BLaER1 treated with 17β-estradiol and CSF1 and Interleukin-3, amounts not matched to agents 10 nM and 100 nM (cell line): ENCODE results near the gene NT5DC3.

Experiments
- H3K27ac ChIP-seq, 11 experiments: shearing (Covaris generic); formaldehyde crosslinking; 2 replicates each; pipeline ENCODE4 v1.8.1; 2022
- H3K27me3 ChIP-seq, 11 experiments: shearing (Covaris generic); formaldehyde crosslinking; 2 replicates each; pipeline ENCODE4 v1.8.1; 2022
- H3K36me3 ChIP-seq, 11 experiments: shearing (Covaris generic); formaldehyde crosslinking; 2 replicates each; pipeline ENCODE4 v1.8.1; 2022
- H3K4me1 ChIP-seq, 10 experiments: shearing (Covaris generic); formaldehyde crosslinking; 2 replicates each; pipeline ENCODE4 v1.8.1; 2022
- H3K4me2 ChIP-seq, 11 experiments: shearing (Covaris generic); formaldehyde crosslinking; 2 replicates each; pipeline ENCODE4 v1.8.1; 2022
- H3K4me3 ChIP-seq, 10 experiments: shearing (Covaris generic); formaldehyde crosslinking; 2 replicates each; pipeline ENCODE4 v1.8.1; 2022
- H3K9ac ChIP-seq, 11 experiments: shearing (Covaris generic); formaldehyde crosslinking; 2 replicates each; pipeline ENCODE4 v1.8.1; 2022
- H3K9me3 ChIP-seq, 11 experiments: shearing (Covaris generic); formaldehyde crosslinking; replicated peaks in 1 of 11; 2 replicates each; pipeline ENCODE4 v1.8.1; 2022
- H4K20me1 ChIP-seq, 11 experiments: shearing (Covaris generic); formaldehyde crosslinking; 2 replicates each; pipeline ENCODE4 v1.8.1; 2022
- Cebpa-rat ChIP-seq, 11 experiments: shearing (Covaris generic); IDR thresholded peaks; 2 replicates each; pipeline ENCODE4 v1.8.1; 2022

The NT5DC3 gene

DNA sequence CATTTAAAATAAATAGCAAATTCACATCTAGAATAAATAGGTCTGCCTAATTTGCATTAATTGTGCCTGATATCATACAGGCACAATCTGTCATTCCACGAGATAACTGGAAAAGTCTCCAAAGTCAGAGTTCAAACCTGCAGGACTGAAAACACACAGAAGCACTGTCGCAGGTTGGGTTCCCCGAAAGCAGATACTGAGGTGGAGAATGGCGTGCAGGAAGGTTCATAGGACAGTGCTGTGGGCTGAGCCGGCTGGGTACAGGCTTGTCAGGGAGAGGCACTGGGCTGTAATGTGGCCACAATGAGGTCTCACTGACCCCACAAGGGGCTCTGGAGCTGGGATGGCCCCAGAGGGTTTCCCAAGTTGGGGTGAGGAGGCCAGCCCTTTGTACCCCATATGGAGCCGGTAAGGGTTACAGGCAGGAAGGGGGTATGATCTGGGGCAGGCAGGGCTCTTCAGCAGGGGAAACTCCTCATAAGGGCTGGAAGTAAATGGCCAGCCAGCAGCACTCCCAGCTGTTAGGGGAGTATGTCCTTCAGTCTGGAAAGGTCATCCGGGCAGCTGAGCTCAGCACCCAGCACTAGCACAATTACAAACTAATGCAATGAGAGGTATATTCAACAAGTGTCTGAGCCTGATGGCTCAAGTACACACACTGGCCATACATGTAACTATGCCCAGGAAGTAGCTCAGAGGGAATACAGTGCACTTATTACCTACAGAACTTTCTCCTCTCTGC lies 68.5 kb downstream of the NT5DC3 start:
- TF ChIP-seq Cebpa-rat (IDR thresholded peaks at IDR 0.05), result no peak
- Histone ChIP-seq H4K20me1 (no peaks in the 10 kb centered on the region), H3K4me2 (no peak overlapping the region), H3K36me3 (peaks cover 4 to 46% (median 29%) of the 10 kb centered on the region in 11 experiments; a peak in 21 of 22 replicates), H3K27me3 (no peaks in the 10 kb centered on the region), H3K9ac (no peak overlapping the region), H3K4me1 (no peaks in the 10 kb centered on the region), H3K27ac (no peak overlapping the region), H3K4me3 (no peak overlapping the region), H3K9me3 (no peaks in the 10 kb centered on the region)

DNA sequence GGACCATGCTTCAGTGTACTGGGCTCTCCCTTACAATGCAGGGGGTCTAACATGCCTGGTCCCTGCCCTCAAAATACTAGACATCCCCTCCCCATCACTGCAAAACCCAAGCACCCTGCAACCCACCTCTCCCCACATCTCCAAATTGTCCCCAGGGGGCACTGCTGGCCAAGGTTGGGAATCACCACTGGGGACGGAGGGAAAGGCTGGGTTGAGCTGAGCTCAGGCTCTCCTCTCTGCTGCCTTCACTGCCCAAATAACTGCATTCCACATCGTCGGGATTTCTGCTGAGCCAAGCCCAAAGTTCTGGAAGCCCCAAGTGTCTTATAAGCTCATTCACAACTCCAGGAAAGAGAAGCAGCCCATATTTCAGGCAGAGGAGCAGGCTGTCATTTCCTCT lies 69.6 kb downstream of the NT5DC3 start:
- Histone ChIP-seq H3K9ac (no peak overlapping the region), H3K4me2 (no peak overlapping the region), H4K20me1 (no peaks in the 10 kb centered on the region), H3K27me3 (no peaks in the 10 kb centered on the region), H3K27ac (no peak overlapping the region), H3K9me3 (no peaks in the 10 kb centered on the region), H3K4me1 (no peaks in the 10 kb centered on the region), H3K36me3 (peaks cover 0 to 36% (median 20%) of the 10 kb centered on the region in 11 experiments; a peak in 15 of 22 replicates), H3K4me3 (no peak overlapping the region)
- no peak for TF ChIP-seq Cebpa-rat (IDR thresholded peaks at IDR 0.05)

DNA sequence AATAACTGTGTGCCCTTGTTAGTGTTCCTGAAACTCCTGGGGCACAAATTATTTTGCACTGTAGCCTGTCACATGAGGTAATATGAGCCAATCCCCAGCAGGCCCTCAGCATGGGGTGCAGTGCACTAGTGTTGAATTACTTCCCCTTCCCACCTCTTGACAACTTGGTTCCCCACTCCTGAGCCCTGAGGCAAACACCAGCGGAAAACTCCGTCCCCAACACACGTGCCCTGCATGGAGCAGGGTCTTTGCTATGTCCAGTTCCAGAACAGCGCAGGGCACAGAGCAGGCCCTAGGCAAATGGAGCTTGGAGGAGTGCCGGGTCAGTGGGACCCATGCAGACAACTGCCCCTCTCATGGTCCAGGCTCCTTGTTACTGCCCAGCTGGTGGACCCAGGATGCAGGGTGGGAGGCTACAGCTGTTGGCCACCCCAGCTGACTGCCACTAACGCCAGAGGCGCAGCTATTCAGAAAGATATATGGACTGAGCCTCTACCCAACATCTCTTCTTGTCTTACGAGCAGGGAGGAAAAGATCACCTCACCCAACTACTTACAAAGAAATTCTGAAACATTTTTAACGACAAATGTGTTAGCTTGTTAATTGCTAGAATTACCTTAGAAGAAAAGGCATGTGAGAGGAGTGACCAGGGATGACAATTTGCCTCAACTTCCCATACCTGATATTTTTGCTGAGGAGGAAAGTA lies 71.6 kb downstream of the NT5DC3 start:
- H3K4me2 ChIP-seq, result no peak overlapping the region
- H3K4me3 ChIP-seq, result no peak overlapping the region
- no peak for TF ChIP-seq Cebpa-rat (IDR thresholded peaks at IDR 0.05)
- H4K20me1 ChIP-seq, result no peaks in the 10 kb centered on the region
- H3K9ac ChIP-seq, result no peak overlapping the region
- H3K4me1 ChIP-seq, result no peaks in the 10 kb centered on the region
- no peaks in the 10 kb centered on the region for H3K27me3 ChIP-seq
- H3K9me3 ChIP-seq, result no peaks in the 10 kb centered on the region
- no peak overlapping the region for H3K27ac ChIP-seq
- H3K36me3 ChIP-seq, result peaks cover 0 to 36% (median 11%) of the 10 kb centered on the region in 11 experiments; a peak in 10 of 22 replicates

DNA sequence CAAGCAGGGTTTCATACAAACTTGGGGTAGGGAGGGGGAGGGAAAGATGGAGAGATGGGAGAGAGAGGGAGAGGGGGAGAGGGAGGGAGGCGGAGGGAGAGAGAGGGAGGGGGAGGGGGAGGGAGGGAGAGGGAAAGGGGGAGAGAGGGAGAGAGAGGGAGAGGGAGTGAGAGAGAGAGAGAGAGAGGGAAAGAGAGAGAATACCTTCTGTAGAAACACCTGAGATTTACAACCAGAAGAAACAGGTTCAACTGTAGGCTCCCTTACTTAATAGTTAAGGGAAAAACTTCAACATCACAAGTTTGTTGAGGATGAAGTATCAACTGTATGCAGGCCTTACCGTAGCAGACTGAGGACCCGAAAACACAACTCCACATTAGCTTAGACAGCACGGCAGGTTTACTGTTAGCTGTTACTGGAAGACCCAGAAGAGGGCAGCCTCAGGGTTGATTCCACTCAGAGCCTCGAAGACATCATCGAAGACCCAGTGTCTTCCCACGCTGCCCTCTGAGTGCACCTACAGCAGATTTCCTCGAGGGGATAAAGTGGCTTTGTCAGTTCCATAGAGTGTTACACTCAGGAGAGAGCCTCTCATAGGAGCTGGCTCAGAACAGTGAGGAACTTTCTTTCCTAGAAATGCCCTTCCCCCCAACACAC lies 72.4 kb downstream of the NT5DC3 start:
- no peak overlapping the region for H3K27ac ChIP-seq
- no peak overlapping the region for H3K4me2 ChIP-seq
- no peak for TF ChIP-seq Cebpa-rat (IDR thresholded peaks at IDR 0.05)
- no peaks in the 10 kb centered on the region for H3K27me3 ChIP-seq
- H3K36me3 ChIP-seq, result peaks cover 0 to 33% (median 11%) of the 10 kb centered on the region in 11 experiments; a peak in 10 of 22 replicates
- no peaks in the 10 kb centered on the region for H3K4me1 ChIP-seq
- H3K9ac ChIP-seq, result no peak overlapping the region
- H4K20me1 ChIP-seq, result no peaks in the 10 kb centered on the region
- no peak overlapping the region for H3K4me3 ChIP-seq
- no peaks in the 10 kb centered on the region for H3K9me3 ChIP-seq

GRCh38 chr12:103766028-103766427 lies 75.0 kb downstream of the NT5DC3 start:
- Histone ChIP-seq H3K27me3 (no peaks in the 10 kb centered on the region), H3K4me3 (no peak overlapping the region), H3K9me3 (no peaks in the 10 kb centered on the region), H4K20me1 (no peaks in the 10 kb centered on the region), H3K36me3 (peaks cover 0 to 26% (median 10%) of the 10 kb centered on the region in 11 experiments; a peak in 11 of 22 replicates), H3K27ac (no peak overlapping the region), H3K4me1 (no peaks in the 10 kb centered on the region), H3K9ac (no peak overlapping the region), H3K4me2 (no peak overlapping the region)
- TF ChIP-seq Cebpa-rat (IDR thresholded peaks at IDR 0.05), result no peak

DNA sequence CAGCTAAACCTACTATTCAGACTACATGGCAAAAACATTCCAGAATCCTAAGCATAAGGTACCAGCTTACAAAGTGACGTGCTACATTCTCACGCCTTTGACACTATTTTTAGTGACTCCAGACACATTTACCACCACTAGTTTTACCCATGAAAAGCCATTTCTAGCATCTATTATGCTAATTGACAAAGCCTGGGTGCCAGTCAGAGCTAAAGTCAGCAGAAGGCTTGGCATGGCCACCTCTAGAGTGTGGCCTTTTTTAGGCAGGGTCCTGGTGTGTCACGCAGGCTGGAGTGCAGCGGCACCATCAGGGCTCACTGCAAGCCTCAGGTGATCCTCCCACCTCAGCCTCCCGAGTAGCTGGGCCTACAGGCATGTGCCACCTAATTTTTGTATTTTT lies 75.7 kb downstream of the NT5DC3 start:
- Histone ChIP-seq H3K36me3 (peaks cover 0 to 26% (median 9%) of the 10 kb centered on the region in 11 experiments; a peak in 9 of 22 replicates), H3K27ac (no peak overlapping the region), H3K4me1 (no peaks in the 10 kb centered on the region), H4K20me1 (no peaks in the 10 kb centered on the region), H3K9me3 (no peaks in the 10 kb centered on the region), H3K4me2 (no peak overlapping the region), H3K27me3 (no peaks in the 10 kb centered on the region), H3K4me3 (no peak overlapping the region), H3K9ac (no peak overlapping the region)
- no peak for TF ChIP-seq Cebpa-rat (IDR thresholded peaks at IDR 0.05)

DNA sequence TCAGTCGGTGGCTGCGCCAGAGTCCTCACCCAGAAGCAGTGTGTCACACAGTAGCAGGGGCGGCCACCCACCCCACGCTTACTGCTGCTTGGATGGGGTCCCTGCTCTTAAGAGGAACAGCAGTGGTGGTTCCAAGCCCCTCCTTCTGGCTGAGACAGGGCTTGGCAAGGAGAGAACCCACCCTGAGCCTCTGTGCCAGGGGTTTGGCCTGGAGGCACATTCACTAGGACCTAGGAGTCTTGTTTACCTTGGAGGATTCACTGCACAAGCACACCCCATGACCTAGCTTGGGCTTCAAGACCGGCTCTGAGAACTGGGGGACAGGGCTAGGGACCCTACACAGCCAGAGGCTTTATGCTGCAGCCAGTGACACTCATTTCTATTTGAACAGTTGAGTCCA lies 78.6 kb downstream of the NT5DC3 start:
- H3K4me2 ChIP-seq, result no peak overlapping the region
- no peak overlapping the region for H3K9ac ChIP-seq
- no peak overlapping the region for H3K4me3 ChIP-seq
- H3K27ac ChIP-seq, result no peak overlapping the region
- no peaks in the 10 kb centered on the region for H3K27me3 ChIP-seq
- H3K9me3 ChIP-seq, result no peaks in the 10 kb centered on the region
- H4K20me1 ChIP-seq, result no peaks in the 10 kb centered on the region
- H3K4me1 ChIP-seq, result no peaks in the 10 kb centered on the region
- no peak for TF ChIP-seq Cebpa-rat (IDR thresholded peaks at IDR 0.05)
- peaks cover 0 to 26% (median 9%) of the 10 kb centered on the region in 11 experiments; a peak in 8 of 22 replicates for H3K36me3 ChIP-seq

DNA sequence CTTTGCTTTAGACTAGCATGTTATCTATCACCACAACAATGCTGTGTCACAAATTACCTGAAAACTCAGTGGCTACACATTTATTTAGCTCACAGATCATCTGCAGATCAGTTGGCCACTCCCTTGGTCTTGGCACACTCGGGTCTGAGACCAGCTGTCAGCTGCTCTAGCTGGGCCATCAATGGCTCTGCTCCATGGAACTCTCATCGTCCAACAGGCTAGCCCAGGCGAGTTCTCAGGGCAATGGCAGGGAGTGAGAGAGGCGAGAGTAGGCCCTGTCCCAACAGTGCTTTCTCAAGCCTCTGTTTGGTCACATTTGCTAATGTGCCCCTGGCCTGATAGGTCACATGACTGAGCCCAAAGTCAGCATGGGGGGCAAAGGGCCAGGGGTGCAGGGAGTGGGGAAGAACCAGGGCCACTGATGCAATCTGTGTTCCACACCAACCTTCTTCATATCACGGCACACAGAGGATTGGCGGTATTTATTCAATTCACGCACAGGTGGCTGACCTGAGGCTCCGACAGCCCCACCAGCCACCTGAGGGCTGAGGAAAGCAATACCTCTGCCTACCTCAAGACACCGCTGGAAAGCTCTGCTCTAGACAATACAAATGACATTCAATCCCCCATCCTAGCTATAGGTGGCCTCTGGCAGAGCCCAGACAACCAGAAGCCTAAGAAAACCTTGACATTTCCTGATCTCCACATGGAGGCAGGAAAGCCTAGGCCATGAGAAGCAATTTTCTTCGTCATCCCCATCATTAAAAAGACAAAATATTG lies 82.5 kb downstream of the NT5DC3 start:
- H3K9ac ChIP-seq, result no peak overlapping the region
- H3K4me3 ChIP-seq, result no peak overlapping the region
- no peak overlapping the region for H3K4me2 ChIP-seq
- H3K27me3 ChIP-seq, result no peaks in the 10 kb centered on the region
- no peak overlapping the region for H3K27ac ChIP-seq
- H3K4me1 ChIP-seq, result no peaks in the 10 kb centered on the region
- no peaks in the 10 kb centered on the region for H3K9me3 ChIP-seq
- TF ChIP-seq Cebpa-rat (IDR thresholded peaks at IDR 0.05), result no peak
- H3K36me3 ChIP-seq, result peaks cover 0 to 3% (median 0%) of the 10 kb centered on the region in 11 experiments; a peak in 3 of 22 replicates
- no peaks in the 10 kb centered on the region for H4K20me1 ChIP-seq

- Histone ChIP-seq H3K9me3 (no peaks in the 10 kb centered on the region), H3K36me3 (no peaks in the 10 kb centered on the region), H3K4me2 (no peak overlapping the region), H3K4me1 (no peaks in the 10 kb centered on the region), H3K4me3 (no peak overlapping the region), H3K9ac (no peak overlapping the region), H3K27me3 (no peaks in the 10 kb centered on the region), H3K27ac (no peak overlapping the region), H4K20me1 (no peaks in the 10 kb centered on the region)
- no peak for TF ChIP-seq Cebpa-rat (IDR thresholded peaks at IDR 0.05)
Measured at GRCh38 chr12:103757248-103757647, 83.8 kb downstream of the NT5DC3 start.
